ENCODE measurements around the gene EMID1.

EMID1 gene

GRCh38 chr22:29172216-29172615, 33.5 kb upstream of the EMID1 start:
- Histone ChIP-seq H3K9me3 (ENCODE audit: low read length) (peaks cover 3% of the 10 kb centered on the region), H3K4me1 (ENCODE audit: insufficient read depth, low read length) (no peaks in the 10 kb centered on the region), H3K27ac (ENCODE audit: low read depth, low read length) (no peak overlapping the region), H3K4me3 (ENCODE audit: low read depth in 1 of 2, low read length in 2 of 2) (no peak overlapping the region), H3K27me3 (ENCODE audit: control insufficient read depth in 1 of 2, insufficient read depth in 2 of 2, low read length in 2 of 2) (no peaks in the 10 kb centered on the region), H3K36me3 (ENCODE audit: insufficient read depth, low read length) (no peaks in the 10 kb centered on the region), H3K9ac (ENCODE audit: low read length) (no peak overlapping the region)

DNA sequence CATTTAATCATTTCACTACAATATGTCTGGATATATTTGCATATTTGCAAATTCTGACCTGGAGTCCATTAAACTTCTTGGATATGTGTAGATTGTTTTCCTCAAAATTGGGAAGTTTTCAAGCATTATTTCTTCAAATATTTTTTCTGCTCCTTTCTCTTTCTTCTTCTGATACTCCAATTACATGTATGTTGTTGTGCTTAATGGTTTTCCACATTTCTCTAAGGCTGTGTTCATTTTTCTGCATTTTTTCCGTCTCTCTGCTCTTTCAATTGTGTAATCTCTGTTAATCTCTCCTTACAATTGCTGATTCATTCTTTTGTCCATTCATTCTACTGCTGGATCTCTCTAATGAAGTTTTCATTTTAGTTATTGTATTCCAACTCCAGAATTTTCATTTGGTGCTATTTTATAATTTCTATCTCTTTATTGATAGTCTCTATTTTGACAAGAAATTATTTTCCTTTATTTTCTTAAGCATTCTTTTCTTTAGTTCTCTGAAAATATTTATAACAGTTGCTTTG, 30.3 kb upstream of the EMID1 start:
- H3K36me3 ChIP-seq (ENCODE audit: insufficient read depth, low read length) = no peaks in the 10 kb centered on the region
- H3K27ac ChIP-seq (ENCODE audit: low read depth, low read length) = no peak overlapping the region
- no peak overlapping the region for H3K9ac ChIP-seq (ENCODE audit: low read length)
- no peak overlapping the region for H3K4me3 ChIP-seq (ENCODE audit: low read depth in 1 of 2, low read length in 2 of 2)
- no peaks in the 10 kb centered on the region for H3K27me3 ChIP-seq (ENCODE audit: control insufficient read depth in 1 of 2, insufficient read depth in 2 of 2, low read length in 2 of 2)
- H3K4me1 ChIP-seq (ENCODE audit: insufficient read depth, low read length) = no peaks in the 10 kb centered on the region
- peaks cover 3% of the 10 kb centered on the region for H3K9me3 ChIP-seq (ENCODE audit: low read length)

DNA sequence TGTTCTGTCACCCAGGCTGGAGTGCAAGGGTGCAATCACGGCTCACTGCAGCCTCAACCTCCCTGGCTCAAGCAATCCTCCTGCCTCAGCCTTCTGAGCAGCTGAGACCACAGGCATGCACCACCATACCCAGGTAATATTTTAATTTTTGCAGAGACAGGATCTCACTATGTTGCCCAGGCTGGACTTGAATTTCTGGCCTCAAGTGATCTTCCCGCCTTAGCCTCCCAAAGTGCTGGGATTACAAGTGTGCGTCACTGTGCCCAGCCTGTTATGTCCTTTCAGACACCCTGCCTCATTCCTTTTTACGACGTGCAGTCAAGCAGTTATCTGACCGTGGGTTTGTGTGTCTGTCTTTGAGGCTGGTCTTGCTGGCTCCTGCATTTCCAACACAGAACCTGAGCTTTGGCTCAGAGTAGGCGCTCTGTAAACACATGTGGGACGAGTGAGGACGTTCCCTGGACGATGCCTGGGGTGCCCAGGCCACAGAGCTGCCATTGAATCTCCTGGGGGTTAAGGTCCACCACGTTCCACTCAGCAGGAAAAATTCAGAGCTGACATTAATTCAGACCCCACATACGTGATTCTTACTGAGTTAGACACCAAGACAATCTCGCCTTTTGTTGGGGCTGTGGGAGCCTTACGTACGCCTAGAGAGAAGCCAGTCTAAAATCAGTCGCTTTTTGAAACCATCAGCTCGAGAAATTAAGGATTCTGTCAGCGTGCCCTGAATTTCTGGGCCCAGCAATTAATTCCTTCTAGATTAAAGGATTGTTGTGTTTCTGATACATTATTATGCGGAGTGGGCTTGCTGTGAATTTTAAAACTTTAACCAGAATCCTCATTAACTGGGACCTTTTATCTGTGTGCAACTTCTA, 21.5 kb upstream of the EMID1 start:
- Histone ChIP-seq H3K4me1 (ENCODE audit: insufficient read depth, low read length) (no peaks in the 10 kb centered on the region), H3K27ac (ENCODE audit: low read depth, low read length) (no peak overlapping the region), H3K4me3 (ENCODE audit: low read depth in 1 of 2, low read length in 2 of 2) (no peak overlapping the region), H3K27me3 (ENCODE audit: control insufficient read depth in 1 of 2, insufficient read depth in 2 of 2, low read length in 2 of 2) (no peaks in the 10 kb centered on the region), H3K9ac (ENCODE audit: low read length) (no peak overlapping the region), H3K9me3 (ENCODE audit: low read length) (no peaks in the 10 kb centered on the region), H3K36me3 (ENCODE audit: insufficient read depth, low read length) (no peaks in the 10 kb centered on the region)

DNA sequence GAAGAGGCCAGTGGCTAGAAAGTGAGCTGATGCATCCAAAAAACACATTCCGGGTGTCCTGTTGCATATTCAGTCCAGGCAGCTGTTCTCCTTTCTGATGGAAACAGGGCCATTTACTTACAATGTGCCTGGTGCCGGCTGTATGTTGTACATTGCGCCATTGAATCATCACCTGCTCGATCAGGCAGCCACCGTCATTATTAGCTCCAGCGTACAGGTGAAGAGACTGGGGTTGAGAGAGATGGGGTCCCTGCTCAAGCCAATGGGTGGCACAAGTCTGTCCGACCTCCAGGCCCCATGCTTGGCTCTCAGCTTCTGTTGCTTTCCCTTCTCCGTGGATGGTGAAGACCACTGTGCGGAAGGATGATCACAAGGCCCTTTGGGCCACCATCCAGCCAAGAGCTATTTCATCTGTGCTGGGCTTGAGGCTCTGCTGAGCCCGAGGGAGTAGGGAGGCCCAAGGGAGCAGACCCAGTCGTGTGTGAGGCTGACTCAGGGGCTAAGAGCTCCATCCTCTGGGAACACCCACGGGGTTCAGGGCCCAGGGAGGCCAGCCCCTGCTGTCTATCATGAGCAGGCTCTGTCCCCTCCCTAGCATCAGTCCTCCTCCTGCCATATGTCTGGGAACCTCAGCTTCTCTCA, 20.7 kb upstream of the EMID1 start:
- H3K4me3 ChIP-seq (ENCODE audit: low read depth in 1 of 2, low read length in 2 of 2) = no peak overlapping the region
- H3K27ac ChIP-seq (ENCODE audit: low read depth, low read length) = no peak overlapping the region
- no peaks in the 10 kb centered on the region for H3K4me1 ChIP-seq (ENCODE audit: insufficient read depth, low read length)
- H3K9ac ChIP-seq (ENCODE audit: low read length) = no peak overlapping the region
- no peaks in the 10 kb centered on the region for H3K36me3 ChIP-seq (ENCODE audit: insufficient read depth, low read length)
- no peaks in the 10 kb centered on the region for H3K27me3 ChIP-seq (ENCODE audit: control insufficient read depth in 1 of 2, insufficient read depth in 2 of 2, low read length in 2 of 2)
- H3K9me3 ChIP-seq (ENCODE audit: low read length) = no peaks in the 10 kb centered on the region

DNA sequence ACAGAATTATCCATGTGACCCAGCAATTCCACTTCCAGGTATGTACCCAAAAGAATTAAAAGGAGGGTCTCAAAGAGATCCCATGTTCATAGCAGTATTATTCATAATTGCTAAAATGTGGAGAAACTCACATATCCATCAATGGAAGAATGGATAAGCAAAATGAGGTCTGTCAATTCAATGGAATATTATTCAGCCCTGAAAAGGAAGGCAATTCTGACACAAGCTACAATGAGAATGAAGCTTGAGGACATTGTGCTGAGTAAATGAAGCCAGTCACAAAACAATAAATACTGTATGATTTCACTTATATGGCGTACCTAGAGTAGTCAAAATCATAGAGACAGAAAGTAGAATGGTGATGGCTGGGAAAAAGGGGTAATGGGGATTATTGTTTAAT, 19.4 kb upstream of the EMID1 start:
- Histone ChIP-seq H3K27me3 (ENCODE audit: control insufficient read depth in 1 of 2, insufficient read depth in 2 of 2, low read length in 2 of 2) (no peaks in the 10 kb centered on the region), H3K9ac (ENCODE audit: low read length) (no peak overlapping the region), H3K36me3 (ENCODE audit: insufficient read depth, low read length) (no peaks in the 10 kb centered on the region), H3K9me3 (ENCODE audit: low read length) (no peaks in the 10 kb centered on the region), H3K4me3 (ENCODE audit: low read depth in 1 of 2, low read length in 2 of 2) (no peak overlapping the region), H3K4me1 (ENCODE audit: insufficient read depth, low read length) (no peaks in the 10 kb centered on the region), H3K27ac (ENCODE audit: low read depth, low read length) (no peak overlapping the region)

DNA sequence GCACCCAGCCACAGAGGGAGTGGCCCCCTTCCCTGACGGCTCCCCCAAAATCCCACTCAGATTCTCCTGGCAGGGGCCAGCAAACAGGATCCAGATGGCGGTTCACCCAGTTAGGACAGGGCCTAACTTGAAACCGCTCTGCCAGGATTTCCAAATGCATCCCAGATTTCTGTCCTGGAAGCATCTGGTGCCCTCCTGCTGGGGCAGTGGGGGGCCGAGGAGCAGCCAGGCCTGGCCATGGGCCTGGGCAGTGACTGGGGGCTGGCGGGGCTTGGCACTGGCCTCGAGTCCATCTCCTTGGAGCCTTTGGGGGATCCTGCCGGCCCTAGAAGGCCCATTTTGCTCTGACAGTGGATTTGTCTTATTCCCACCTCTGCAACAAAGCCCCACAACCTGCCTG, 17.9 kb upstream of the EMID1 start:
- H3K4me1 ChIP-seq (ENCODE audit: insufficient read depth, low read length) = no peaks in the 10 kb centered on the region
- no peaks in the 10 kb centered on the region for H3K36me3 ChIP-seq (ENCODE audit: insufficient read depth, low read length)
- H3K27me3 ChIP-seq (ENCODE audit: control insufficient read depth in 1 of 2, insufficient read depth in 2 of 2, low read length in 2 of 2) = no peaks in the 10 kb centered on the region
- no peak overlapping the region for H3K27ac ChIP-seq (ENCODE audit: low read depth, low read length)
- H3K9ac ChIP-seq (ENCODE audit: low read length) = no peak overlapping the region
- H3K9me3 ChIP-seq (ENCODE audit: low read length) = no peaks in the 10 kb centered on the region
- no peak overlapping the region for H3K4me3 ChIP-seq (ENCODE audit: low read depth in 1 of 2, low read length in 2 of 2)

GRCh38 chr22:29190051-29190450, 15.6 kb upstream of the EMID1 start:
- no peak overlapping the region for H3K4me3 ChIP-seq (ENCODE audit: low read depth in 1 of 2, low read length in 2 of 2)
- H3K9ac ChIP-seq (ENCODE audit: low read length) = no peak overlapping the region
- no peaks in the 10 kb centered on the region for H3K36me3 ChIP-seq (ENCODE audit: insufficient read depth, low read length)
- H3K4me1 ChIP-seq (ENCODE audit: insufficient read depth, low read length) = no peaks in the 10 kb centered on the region
- no peaks in the 10 kb centered on the region for H3K27me3 ChIP-seq (ENCODE audit: control insufficient read depth in 1 of 2, insufficient read depth in 2 of 2, low read length in 2 of 2)
- no peaks in the 10 kb centered on the region for H3K9me3 ChIP-seq (ENCODE audit: low read length)
- no peak overlapping the region for H3K27ac ChIP-seq (ENCODE audit: low read depth, low read length)

- no peak overlapping the region for H3K4me3 ChIP-seq (ENCODE audit: low read depth in 1 of 2, low read length in 2 of 2)
- H3K4me1 ChIP-seq (ENCODE audit: insufficient read depth, low read length) = no peaks in the 10 kb centered on the region
- H3K9me3 ChIP-seq (ENCODE audit: low read length) = no peaks in the 10 kb centered on the region
- H3K9ac ChIP-seq (ENCODE audit: low read length) = no peak overlapping the region
- no peak overlapping the region for H3K27ac ChIP-seq (ENCODE audit: low read depth, low read length)
- H3K36me3 ChIP-seq (ENCODE audit: insufficient read depth, low read length) = no peaks in the 10 kb centered on the region
- H3K27me3 ChIP-seq (ENCODE audit: control insufficient read depth in 1 of 2, insufficient read depth in 2 of 2, low read length in 2 of 2) = no peaks in the 10 kb centered on the region
Observed at GRCh38 chr22:29190918-29191317, 14.8 kb upstream of the EMID1 start.

- no peaks in the 10 kb centered on the region for H3K27me3 ChIP-seq (ENCODE audit: control insufficient read depth in 1 of 2, insufficient read depth in 2 of 2, low read length in 2 of 2)
- H3K36me3 ChIP-seq (ENCODE audit: insufficient read depth, low read length) = no peaks in the 10 kb centered on the region
- no peak overlapping the region for H3K9ac ChIP-seq (ENCODE audit: low read length)
- no peak overlapping the region for H3K4me3 ChIP-seq (ENCODE audit: low read depth in 1 of 2, low read length in 2 of 2)
- H3K4me1 ChIP-seq (ENCODE audit: insufficient read depth, low read length) = no peaks in the 10 kb centered on the region
- no peaks in the 10 kb centered on the region for H3K9me3 ChIP-seq (ENCODE audit: low read length)
- H3K27ac ChIP-seq (ENCODE audit: low read depth, low read length) = no peak overlapping the region
Observed at GRCh38 chr22:29193021-29193420, 12.7 kb upstream of the EMID1 start.

DNA sequence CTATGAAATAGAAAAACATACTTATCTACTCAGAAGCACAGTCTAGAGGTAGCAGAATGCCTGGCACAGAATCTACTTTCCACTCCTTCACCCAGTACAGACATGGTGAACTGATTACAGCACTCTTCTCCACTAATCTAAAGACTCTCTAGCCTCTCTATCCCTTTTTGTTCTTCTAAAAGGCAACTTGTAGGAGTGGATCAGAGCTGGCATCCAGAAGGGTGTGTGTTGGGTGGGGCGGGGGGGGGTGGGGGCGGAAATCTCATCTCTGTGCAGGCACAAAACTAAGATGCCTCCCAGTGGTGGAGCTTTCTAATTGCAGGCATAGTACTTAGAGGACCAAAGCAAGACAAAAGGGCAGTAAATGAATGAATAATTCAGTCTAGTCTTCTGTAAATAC, 11.5 kb upstream of the EMID1 start:
- no peak overlapping the region for H3K9ac ChIP-seq (ENCODE audit: low read length)
- H3K27ac ChIP-seq (ENCODE audit: low read depth, low read length) = no peak overlapping the region
- H3K4me3 ChIP-seq (ENCODE audit: low read depth in 1 of 2, low read length in 2 of 2) = no peak overlapping the region
- H3K9me3 ChIP-seq (ENCODE audit: low read length) = no peaks in the 10 kb centered on the region
- no peaks in the 10 kb centered on the region for H3K36me3 ChIP-seq (ENCODE audit: insufficient read depth, low read length)
- no peaks in the 10 kb centered on the region for H3K27me3 ChIP-seq (ENCODE audit: control insufficient read depth in 1 of 2, insufficient read depth in 2 of 2, low read length in 2 of 2)
- H3K4me1 ChIP-seq (ENCODE audit: insufficient read depth, low read length) = no peaks in the 10 kb centered on the region

DNA sequence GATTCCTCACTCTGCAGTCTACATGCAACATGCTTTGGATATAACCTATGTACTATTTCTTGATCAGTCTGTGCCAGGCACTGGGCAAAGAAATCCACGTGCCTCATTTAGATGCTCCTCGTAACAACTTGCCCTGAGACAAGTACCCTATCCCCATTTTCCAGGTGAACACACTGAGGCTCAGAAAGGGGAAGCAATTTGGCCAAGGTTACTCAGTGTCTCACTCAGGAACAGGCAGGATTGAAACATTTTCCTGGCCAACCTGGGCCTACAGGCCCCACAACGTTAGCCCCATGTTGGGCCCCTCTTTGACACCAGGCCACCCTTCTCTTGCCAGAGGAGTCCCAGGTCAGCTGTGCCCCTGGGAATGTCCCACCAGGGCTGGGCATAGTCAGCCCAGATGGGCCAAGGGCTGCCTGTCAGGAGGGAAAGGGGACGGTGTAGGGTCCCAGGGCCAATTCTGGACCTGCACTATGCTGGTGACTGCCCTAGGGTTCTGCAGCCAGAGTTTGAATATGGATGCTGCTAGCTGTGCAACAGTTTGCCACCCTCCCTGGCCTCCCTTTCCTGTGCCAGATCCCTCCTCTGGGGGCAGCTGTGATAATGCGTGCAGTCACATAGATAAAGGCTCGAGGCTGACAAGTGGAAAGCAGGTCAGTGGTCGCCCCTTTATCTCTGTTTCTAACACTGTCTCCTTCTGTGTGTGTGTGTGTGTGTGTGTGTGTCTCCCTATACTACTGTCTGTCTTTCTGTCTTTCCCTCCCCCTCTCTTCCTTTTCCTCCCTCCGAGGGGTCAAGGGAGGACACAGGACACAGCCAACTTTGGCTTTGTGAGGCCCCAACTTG, 10.4 kb upstream of the EMID1 start:
- Histone ChIP-seq H3K4me1 (ENCODE audit: insufficient read depth, low read length) (no peaks in the 10 kb centered on the region), H3K27ac (ENCODE audit: low read depth, low read length) (no peak overlapping the region), H3K9me3 (ENCODE audit: low read length) (no peaks in the 10 kb centered on the region), H3K9ac (ENCODE audit: low read length) (no peak overlapping the region), H3K4me3 (ENCODE audit: low read depth in 1 of 2, low read length in 2 of 2) (no peak overlapping the region), H3K36me3 (ENCODE audit: insufficient read depth, low read length) (no peaks in the 10 kb centered on the region), H3K27me3 (ENCODE audit: control insufficient read depth in 1 of 2, insufficient read depth in 2 of 2, low read length in 2 of 2) (no peaks in the 10 kb centered on the region)
